Astrocyte (in vitro differentiated cells and primary cell): ENCODE results near the gene ATXN3L. TPM values are rescaled to one million over a fixed set of nuclear protein-coding genes. Genes with fewer than 3 reads are reported as not detected.
A peak's percentile ranks its signal among the peaks of the same experiment; 100 is the strongest.

ENCODE experiments used
- DNase-seq: peaks from one replicate; pipeline ENCODE4 v3.0.0-alpha.2; 2010; ENCODE audit warnings: low read depth
- FAIRE-seq: peaks from 2 replicates; lab custom pipeline; 2011; peaks lifted over from hg19 to GRCh38; lab: Jason Lieb, UNC
- H2AFZ ChIP-seq: 2 replicates; pipeline ENCODE4 v1.6.0; 2012; ENCODE audit warnings: low read depth, low read length, inconsistent platforms
- H3K27ac ChIP-seq: 2 replicates; pipeline ENCODE4 v1.5.1; 2011; ENCODE audit warnings: low read depth, low read length, inconsistent platforms
- H3K27me3 ChIP-seq: 2 replicates; pipeline ENCODE4 v1.6.0; 2011; ENCODE audit warnings: low read length, inconsistent platforms; ENCODE audit not compliant: insufficient read depth
- H3K36me3 ChIP-seq: 2 replicates; pipeline ENCODE4 v1.5.1; 2011; ENCODE audit warnings: low read length, inconsistent platforms; ENCODE audit not compliant: insufficient read depth
- H3K4me1 ChIP-seq: 2 replicates; pipeline ENCODE4 v1.5.1; 2011; ENCODE audit warnings: low read length, inconsistent platforms; ENCODE audit not compliant: insufficient read depth
- H3K4me2 ChIP-seq: 2 replicates; pipeline ENCODE4 v1.6.0; 2012; ENCODE audit warnings: low read length, inconsistent platforms
- H3K4me3 ChIP-seq: 2 replicates; pipeline ENCODE4 v1.5.1; 2011; ENCODE audit warnings: low read depth, mild to moderate bottlenecking, low read length, inconsistent platforms; ENCODE audit not compliant: insufficient read depth
- H3K79me2 ChIP-seq: 2 replicates; pipeline ENCODE4 v1.6.0; 2012; ENCODE audit warnings: mild to moderate bottlenecking, low read length, inconsistent platforms; ENCODE audit not compliant: insufficient read depth
- H3K9ac ChIP-seq: 2 replicates; pipeline ENCODE4 v1.6.0; 2012; ENCODE audit warnings: mild to moderate bottlenecking, low read length, inconsistent platforms
- H3K9me3 ChIP-seq: 2 replicates; pipeline ENCODE4 v1.5.1; 2012; ENCODE audit warnings: low read depth, mild to moderate bottlenecking, low read length, inconsistent platforms; ENCODE audit not compliant: insufficient read depth
- H4K20me1 ChIP-seq: 2 replicates; pipeline ENCODE4 v1.6.0; 2012; ENCODE audit warnings: low read length, inconsistent platforms; ENCODE audit not compliant: insufficient read depth
- H3K27ac Mint-ChIP-seq: one replicate; pipeline ENCODE4 v1.8.0; 2021; ENCODE audit warnings: mild to moderate bottlenecking, mixed read lengths; ENCODE audit not compliant: unreplicated experiment
- H3K27me3 Mint-ChIP-seq: one replicate; pipeline ENCODE4 v1.8.0; 2021; ENCODE audit warnings: low read depth, mixed read lengths; ENCODE audit not compliant: unreplicated experiment
- H3K36me3 Mint-ChIP-seq: one replicate; pipeline ENCODE4 v1.8.0; 2021; ENCODE audit warnings: low read depth, mixed read lengths; ENCODE audit not compliant: unreplicated experiment
- H3K4me1 Mint-ChIP-seq: one replicate; pipeline ENCODE4 v1.8.0; 2021; ENCODE audit warnings: low read depth, mixed read lengths; ENCODE audit not compliant: unreplicated experiment
- H3K4me3 Mint-ChIP-seq: one replicate; pipeline ENCODE4 v1.8.0; 2021; ENCODE audit warnings: mild to moderate bottlenecking, moderate library complexity, mixed read lengths; ENCODE audit not compliant: unreplicated experiment
- H3K9me3 Mint-ChIP-seq: one replicate; pipeline ENCODE4 v1.8.0; 2021; ENCODE audit warnings: mild to moderate bottlenecking, mixed read lengths; ENCODE audit not compliant: unreplicated experiment
- CTCF ChIP-seq: IDR thresholded peaks from 2 replicates; pipeline ENCODE4 v1.5.1; 2011; ENCODE audit warnings: low read depth, mild to moderate bottlenecking, inconsistent platforms, low read length, moderate library complexity; ENCODE audit not compliant: insufficient read depth
- EZH2 ChIP-seq: IDR thresholded peaks from 2 replicates; pipeline ENCODE4 v1.6.1; 2012; ENCODE audit warnings: mild to moderate bottlenecking, low read length, inconsistent platforms; ENCODE audit not compliant: insufficient read depth
- total RNA-seq: library from RNA; stranded (reverse); gene quantifications from 2 replicates; pipeline ENCODE4 v1.2.1, GENCODE V29; 2021

Gene ATXN3L
- total RNA-seq, 1 donor from 2014 or later, result not detected

GRCh38 chrX:13283950-13284546, 35.8 kb downstream of the ATXN3L start:
- Histone ChIP-seq H3K4me1 (peaks cover 24% of the 10 kb centered on the region), H3K36me3 (no peaks in the 10 kb centered on the region), H3K4me2 (peak overlapping the region; percentile 44), H4K20me1 (no peaks in the 10 kb centered on the region), H3K27me3 (no peaks in the 10 kb centered on the region), H3K9ac (peak overlapping the region; percentile 60), H3K9me3 (peaks cover 2% of the 10 kb centered on the region), H2AFZ (no peak overlapping the region), H3K4me3 (no peak overlapping the region), H3K27ac (peak overlapping the region; percentile 89), H3K79me2 (no peaks in the 10 kb centered on the region)
- Mint-ChIP-seq H3K27me3 (no peaks in the 10 kb centered on the region), H3K36me3 (no peaks in the 10 kb centered on the region), H3K9me3 (no peaks in the 10 kb centered on the region), H3K4me1 (peaks cover 33% of the 10 kb centered on the region), H3K4me3 (no peak overlapping the region), H3K27ac (peak overlapping the region; percentile 55)
- DNase-seq (peak; percentile 90), FAIRE-seq (peak; percentile 100)
- TF ChIP-seq EZH2 (no peak), CTCF (no peak)

GRCh38 chrX:13283512-13283911, 36.3 kb downstream of the ATXN3L start:
- TF ChIP-seq CTCF, result no peak
- TF ChIP-seq EZH2, result no peak
- Mint-ChIP-seq H3K4me3 (no peak overlapping the region), H3K4me1 (peaks cover 35% of the 10 kb centered on the region), H3K36me3 (no peaks in the 10 kb centered on the region), H3K9me3 (no peaks in the 10 kb centered on the region), H3K27me3 (no peaks in the 10 kb centered on the region), H3K27ac (peak overlapping the region; percentile 27)
- Histone ChIP-seq H3K9me3 (peaks cover 2% of the 10 kb centered on the region), H3K4me2 (peak overlapping the region; percentile 44), H2AFZ (no peak overlapping the region), H3K79me2 (no peaks in the 10 kb centered on the region), H3K27ac (peak overlapping the region; percentile 89), H3K4me1 (peaks cover 24% of the 10 kb centered on the region), H3K36me3 (no peaks in the 10 kb centered on the region), H3K9ac (peak overlapping the region; percentile 60), H3K27me3 (no peaks in the 10 kb centered on the region), H3K4me3 (no peak overlapping the region), H4K20me1 (no peaks in the 10 kb centered on the region)
- DNase-seq (peak; percentile 28), FAIRE-seq (no peak)

GRCh38 chrX:13281289-13281688, 38.6 kb downstream of the ATXN3L start:
- Histone ChIP-seq H3K79me2 (no peaks in the 10 kb centered on the region), H3K27me3 (no peaks in the 10 kb centered on the region), H3K36me3 (no peaks in the 10 kb centered on the region), H4K20me1 (no peaks in the 10 kb centered on the region), H3K27ac (no peak overlapping the region), H3K4me3 (no peak overlapping the region), H3K4me1 (peaks cover 13% of the 10 kb centered on the region), H2AFZ (no peak overlapping the region), H3K4me2 (no peak overlapping the region), H3K9ac (no peak overlapping the region), H3K9me3 (peaks cover 2% of the 10 kb centered on the region)
- FAIRE-seq (no peak), DNase-seq (no peak)
- H3K9me3 Mint-ChIP-seq, result no peaks in the 10 kb centered on the region
- no peaks in the 10 kb centered on the region for H3K36me3 Mint-ChIP-seq
- TF ChIP-seq EZH2, result no peak
- no peak for TF ChIP-seq CTCF
- no peaks in the 10 kb centered on the region for H3K27me3 Mint-ChIP-seq
- no peak overlapping the region for H3K27ac Mint-ChIP-seq
- H3K4me3 Mint-ChIP-seq, result no peak overlapping the region
- H3K4me1 Mint-ChIP-seq, result peaks cover 26% of the 10 kb centered on the region
